SK-N-SH treated with all-trans-retinoic acid at 6 μM for 48 hours (cell line): Measurements from ENCODE around the gene CCDC122.

Experiments
- ARNTL ChIP-seq: fragments of 450-650 bp; formaldehyde crosslinking; IDR thresholded peaks from 2 replicates; pipeline ENCODE4 v1.5.0; 2020; ENCODE audit warnings: low read depth, mild to moderate bottlenecking, moderate library complexity, borderline replicate concordance
- BACH2 ChIP-seq: fragments of 250-450 bp; sonication (Bioruptor Pico); IDR thresholded peaks from 2 replicates; pipeline ENCODE4 v1.9.0; 2021; ENCODE audit warnings: mild to moderate bottlenecking, borderline replicate concordance
- CREB5 ChIP-seq: fragments of 250-450 bp; sonication (Bioruptor Pico); IDR thresholded peaks from 2 replicates; pipeline ENCODE4 v1.5.1; 2020; ENCODE audit warnings: low read depth, mild to moderate bottlenecking, moderate library complexity
- ESRRG ChIP-seq: fragments of 250-450 bp; sonication (Bioruptor Pico); IDR thresholded peaks from 2 replicates; pipeline ENCODE4 v1.6.1; 2021; ENCODE audit warnings: mild to moderate bottlenecking
- GLIS3 ChIP-seq: fragments of 250-450 bp; sonication (Bioruptor Pico); IDR thresholded peaks from 2 replicates; pipeline ENCODE4 v1.5.0; 2020; ENCODE audit warnings: mild to moderate bottlenecking, moderate library complexity
- PATZ1 ChIP-seq: fragments of 250-450 bp; sonication (Bioruptor Pico); IDR thresholded peaks from 2 replicates; pipeline ENCODE4 v1.8.0; 2020; ENCODE audit warnings: mild to moderate bottlenecking, moderate library complexity, borderline replicate concordance
- PPARA ChIP-seq: fragments of 250-450 bp; sonication (Bioruptor Pico); IDR thresholded peaks from 2 replicates; pipeline ENCODE4 v1.5.0; 2020; ENCODE audit warnings: mild to moderate bottlenecking, borderline replicate concordance
- RARB ChIP-seq: fragments of 250-450 bp; sonication (Bioruptor Pico); IDR thresholded peaks from 2 replicates; pipeline ENCODE4 v1.8.0; 2021; ENCODE audit warnings: mild to moderate bottlenecking, moderate library complexity
- TOX ChIP-seq: fragments of 250-450 bp; sonication (Bioruptor Pico); IDR thresholded peaks from 2 replicates; pipeline ENCODE4 v1.8.0; 2021; ENCODE audit warnings: mild to moderate bottlenecking, moderate library complexity, borderline replicate concordance
- ZC3H10 ChIP-seq: fragments of 250-450 bp; sonication (Bioruptor Pico); IDR thresholded peaks from 2 replicates; pipeline ENCODE4 v1.5.1; 2021; ENCODE audit warnings: mild to moderate bottlenecking, moderate library complexity
- ZFP3 ChIP-seq: fragments of 250-450 bp; sonication (Bioruptor Pico); IDR thresholded peaks from 2 replicates; pipeline ENCODE4 v1.5.0; 2020; ENCODE audit warnings: mild to moderate bottlenecking, moderate library complexity
- ZFP30 ChIP-seq: fragments of 450-650 bp; formaldehyde crosslinking; IDR thresholded peaks from 2 replicates; pipeline ENCODE4 v1.5.0; 2022; ENCODE audit warnings: mild to moderate bottlenecking, moderate library complexity
- ZNF70 ChIP-seq: fragments of 450-650 bp; formaldehyde crosslinking; IDR thresholded peaks from 2 replicates; pipeline ENCODE4 v1.5.0; 2020; ENCODE audit warnings: mild to moderate bottlenecking, moderate library complexity
- ZNF8 ChIP-seq: fragments of 450-650 bp; formaldehyde crosslinking; IDR thresholded peaks from 2 replicates; pipeline ENCODE4 v1.5.0; 2020; ENCODE audit warnings: mild to moderate bottlenecking, moderate library complexity

GRCh38 chr13:43877766-43878165 is 1.8 kb downstream of the CCDC122 start:
- no peak for TF ChIP-seq GLIS3 (CRISPR knock-in tag)
- no peak for TF ChIP-seq ZNF70
- no peak for TF ChIP-seq ZNF8 (CRISPR knock-in tag)
- no peak for TF ChIP-seq RARB (CRISPR knock-in tag)
- no peak for TF ChIP-seq ZC3H10 (CRISPR knock-in tag)
- TF ChIP-seq ZFP3, result no peak
- no peak for TF ChIP-seq ZFP30 (CRISPR knock-in tag)
- no peak for TF ChIP-seq PATZ1 (CRISPR knock-in tag)
- no peak for TF ChIP-seq ESRRG (CRISPR knock-in tag)
- TF ChIP-seq ARNTL (CRISPR knock-in tag), result no peak
- TF ChIP-seq CREB5 (CRISPR knock-in tag), result no peak
- TF ChIP-seq PPARA, result no peak
- TF ChIP-seq BACH2 (CRISPR knock-in tag), result no peak
- no peak for TF ChIP-seq TOX (CRISPR knock-in tag)
